Testis (tissue), 3 donors: Measurements from ENCODE around the gene LTB. TPM values are rescaled to one million over a fixed set of nuclear protein-coding genes. Genes with fewer than 3 reads are reported as not detected.

Experiments
- DNase-seq: peaks from one replicate; pipeline ENCODE4 v3.0.0-alpha.2; 2019
- H3K27ac ChIP-seq, 2 donors: fragments of 200-600 bp; sonication (generic); one replicate each; pipeline ENCODE4 v1.5.1; 2019
- H3K27me3 ChIP-seq: fragments of 200-600 bp; sonication (generic); one replicate; pipeline ENCODE4 v1.5.1; 2019
- H3K36me3 ChIP-seq: fragments of 200-600 bp; sonication (generic); one replicate; pipeline ENCODE4 v1.5.1; 2017; ENCODE audit warnings: low read depth; ENCODE audit errors: missing control alignments
- H3K4me1 ChIP-seq: fragments of 200-600 bp; sonication (generic); one replicate; pipeline ENCODE4 v1.5.1; 2019
- H3K4me3 ChIP-seq, 2 donors: fragments of 200-600 bp; sonication (generic); one replicate each; pipeline ENCODE4 v1.5.1; 2017 to 2019
- H3K9me3 ChIP-seq: fragments of 200-600 bp; sonication (generic); one replicate; pipeline ENCODE4 v1.5.1; 2017
- POLR2A ChIP-seq: fragments of 450-650 bp; IDR thresholded peaks from one replicate; pipeline ENCODE4 v1.6.1; 2017; ENCODE audit warnings: antibody characterized with exemption, mild to moderate bottlenecking, moderate library complexity
- WGBS, 2 donors: methylation state at CpG; one replicate each; pipeline ENCODE4 v1.1.5; 2018; 5-methylcytosine and 5-hydroxymethylcytosine counted together
- intact Hi-C: fragments of 100-400 bp; cut with DNase I; formaldehyde crosslinking; loops from one replicate; pipeline ENCODE4 v1.15.1; 2023; ENCODE audit warnings: low total_unique reads
- polyA plus RNA-seq: library from polyadenylated mRNA; stranded (reverse); fragments of 350-450 nt; fragmentation: Illumina TruSeq; extraction: RNeasy Lipid Tissue Mini Kit (QIAGEN cat#74804); gene quantifications from one replicate; pipeline ENCODE4 v1.2.3, GENCODE V29; 2014; ENCODE audit warnings: low read depth, low replicate concordance; ENCODE audit not compliant: insufficient read depth
- total RNA-seq, 2 donors: library from RNA; depleted of rRNA; stranded (reverse); fragments of >200 nt; gene quantifications; one replicate each; pipeline ENCODE4 v1.2.3, GENCODE V29; 2016
- TF ChIP-seq, protein P1 (sequence below), 3 experiments: fragments of 450-650 bp in 2 of 3; fragments of 200-600 bp in 1 of 3; sonication (generic) in 1 of 3; IDR thresholded peaks; one replicate each; pipeline ENCODE4 v1.5.1; 2016 to 2019; ENCODE audit warnings: antibody characterized with exemption in 3 of 3, mild to moderate bottlenecking in 2 of 3, moderate library complexity in 1 of 3

LTB gene
- total and polyA plus RNA-seq, 3 donors from 2014 or later: 2.0 to 7.2 TPM; not detected in 1

DNA sequence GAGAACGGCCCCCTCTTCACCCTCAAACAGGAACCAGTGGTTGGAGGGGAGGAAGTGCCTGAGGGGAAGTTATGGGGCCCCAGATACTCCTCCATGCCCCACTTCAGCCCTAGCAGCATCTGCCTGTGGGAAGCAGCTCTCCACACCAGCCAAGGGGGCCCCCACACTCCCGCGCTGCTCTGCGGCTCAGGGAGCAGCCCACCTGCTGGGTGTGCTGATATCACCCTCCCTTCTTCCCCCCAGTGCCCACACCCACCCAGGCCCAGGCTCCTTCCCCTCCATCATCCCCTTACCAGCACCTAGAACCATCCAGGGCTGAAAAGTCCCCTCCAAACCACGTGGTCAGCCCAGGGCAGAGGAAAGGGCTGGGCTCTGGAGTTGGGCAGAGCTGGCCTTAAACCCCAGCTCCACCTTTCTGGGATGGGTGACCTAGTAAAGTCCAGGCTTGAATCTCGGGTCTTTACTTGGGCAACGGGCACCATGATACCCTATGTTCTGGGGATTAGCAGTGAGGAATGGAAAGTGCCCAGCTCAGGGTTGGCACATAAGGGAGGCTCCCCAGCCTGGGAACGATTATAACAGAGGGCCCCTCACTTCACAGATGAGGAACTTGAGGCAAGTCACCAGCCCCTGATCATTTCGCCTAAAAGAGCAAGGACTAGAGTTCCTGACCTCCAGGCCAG is 4.5 kb upstream of the LTB start:
- no peaks in the 10 kb centered on the region for H3K9me3 ChIP-seq
- H3K27ac ChIP-seq: no peak overlapping the region
- H3K4me3 ChIP-seq: no peak overlapping the region
- H3K4me1 ChIP-seq: no peaks in the 10 kb centered on the region
- TF ChIP-seq, protein P1, sequence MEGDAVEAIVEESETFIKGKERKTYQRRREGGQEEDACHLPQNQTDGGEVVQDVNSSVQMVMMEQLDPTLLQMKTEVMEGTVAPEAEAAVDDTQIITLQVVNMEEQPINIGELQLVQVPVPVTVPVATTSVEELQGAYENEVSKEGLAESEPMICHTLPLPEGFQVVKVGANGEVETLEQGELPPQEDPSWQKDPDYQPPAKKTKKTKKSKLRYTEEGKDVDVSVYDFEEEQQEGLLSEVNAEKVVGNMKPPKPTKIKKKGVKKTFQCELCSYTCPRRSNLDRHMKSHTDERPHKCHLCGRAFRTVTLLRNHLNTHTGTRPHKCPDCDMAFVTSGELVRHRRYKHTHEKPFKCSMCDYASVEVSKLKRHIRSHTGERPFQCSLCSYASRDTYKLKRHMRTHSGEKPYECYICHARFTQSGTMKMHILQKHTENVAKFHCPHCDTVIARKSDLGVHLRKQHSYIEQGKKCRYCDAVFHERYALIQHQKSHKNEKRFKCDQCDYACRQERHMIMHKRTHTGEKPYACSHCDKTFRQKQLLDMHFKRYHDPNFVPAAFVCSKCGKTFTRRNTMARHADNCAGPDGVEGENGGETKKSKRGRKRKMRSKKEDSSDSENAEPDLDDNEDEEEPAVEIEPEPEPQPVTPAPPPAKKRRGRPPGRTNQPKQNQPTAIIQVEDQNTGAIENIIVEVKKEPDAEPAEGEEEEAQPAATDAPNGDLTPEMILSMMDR (IDR thresholded peaks at IDR 0.05): no peak
- TF ChIP-seq POLR2A: no peak
- 62 to 73% methylated on average over 8 to 9 of the region's 9 CpGs for WGBS, 2 donors
- DNase-seq: no peak
- no peaks in the 10 kb centered on the region for H3K36me3 ChIP-seq
- intact Hi-C loops: no loop called here
- H3K27me3 ChIP-seq: no peaks in the 10 kb centered on the region

GRCh38 chr6:31586008-31586407 is 3.8 kb upstream of the LTB start, which contains the start of gene LST1:
Gene LST1, plus strand, starts transcription at chr6:31586277. Its CDS starts 1,023 bp downstream, at chr6:31587300.
- Histone ChIP-seq H3K27me3 (no peaks in the 10 kb centered on the region), H3K4me1 (no peaks in the 10 kb centered on the region), H3K36me3 (no peaks in the 10 kb centered on the region), H3K27ac (no peak within 1 kb of the TSS), H3K4me3 (no peak within 1 kb of the TSS), H3K9me3 (no peaks in the 10 kb centered on the region)
- intact Hi-C loops: no loop called here
- DNase-seq: no peak
- 56 to 73% methylated on average over 1 of the region's 1 CpG for WGBS, 2 donors
- TF ChIP-seq POLR2A: no peak
- TF ChIP-seq, protein P1 (IDR thresholded peaks at IDR 0.05): no peak

DNA sequence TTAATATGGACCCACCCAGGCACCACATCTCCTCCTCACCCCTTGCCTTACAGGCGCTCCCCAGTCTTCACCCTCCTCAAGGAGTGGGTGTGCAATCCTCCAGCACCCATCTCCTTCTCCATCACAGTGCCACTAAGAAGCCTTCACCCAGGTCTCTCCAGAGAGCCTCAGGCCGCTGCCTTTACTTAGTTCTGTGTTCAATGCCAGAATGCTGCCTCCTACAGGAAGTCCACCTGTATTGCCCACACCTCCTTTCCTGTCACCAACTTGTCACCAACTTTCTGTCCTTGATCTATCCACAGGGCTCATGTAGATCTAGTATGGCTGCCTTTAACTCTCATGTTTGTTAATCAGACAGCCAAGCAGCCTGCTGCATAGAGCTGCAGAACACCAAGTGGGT is 3.3 kb upstream of the LTB start:
- no peak for TF ChIP-seq POLR2A
- TF ChIP-seq, protein P1 (IDR thresholded peaks at IDR 0.05): no peak
- Histone ChIP-seq H3K4me3 (no peak overlapping the region), H3K27me3 (no peaks in the 10 kb centered on the region), H3K9me3 (no peaks in the 10 kb centered on the region), H3K4me1 (no peaks in the 10 kb centered on the region), H3K27ac (no peak overlapping the region), H3K36me3 (no peaks in the 10 kb centered on the region)
- 80 to 89% methylated on average over 2 of the region's 2 CpGs for WGBS, 2 donors
- no peak for DNase-seq
- intact Hi-C loops: no loop called here

DNA sequence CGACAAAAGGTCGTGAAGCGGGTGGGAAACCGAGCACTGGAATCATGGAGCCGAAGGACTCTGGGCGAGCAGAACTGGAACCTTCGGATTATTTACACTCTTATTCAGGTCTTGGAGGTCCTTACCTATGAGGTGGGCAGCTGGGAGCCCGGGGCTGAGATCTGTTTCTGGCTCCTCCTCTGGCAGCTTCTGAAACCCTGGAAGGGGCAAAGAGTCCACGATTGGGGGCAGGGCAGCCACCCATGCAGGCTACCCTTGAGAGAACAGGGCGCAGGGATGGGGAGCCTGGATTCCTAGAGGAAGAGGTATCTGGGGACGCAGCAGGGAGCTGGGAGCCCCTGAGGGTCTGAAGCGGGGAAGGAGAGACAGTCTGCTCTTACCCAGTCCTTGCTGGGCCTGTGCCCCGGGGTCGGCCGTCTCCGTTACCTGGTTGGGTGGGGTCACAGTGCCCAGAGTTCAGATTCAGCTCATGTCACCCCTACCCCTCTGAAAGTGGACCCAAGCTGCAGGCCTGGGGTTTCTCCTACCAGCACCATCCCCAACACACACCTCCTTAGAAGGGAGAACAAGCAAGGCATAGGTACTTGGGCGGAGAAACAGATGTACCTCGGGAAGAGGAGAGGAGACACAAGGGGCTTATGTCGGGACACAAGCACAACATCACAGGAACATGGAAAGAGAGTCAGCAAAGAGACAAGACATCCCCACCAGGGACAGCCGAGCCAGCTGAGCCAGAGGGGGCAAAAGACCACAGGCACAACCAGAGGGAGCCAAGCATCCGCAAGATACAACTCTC is 592 bp downstream of the LTB start:
- H3K4me3 ChIP-seq: peak overlapping the region; percentile 59 to 60
- H3K27ac ChIP-seq: peak overlapping the region; percentile 4 to 60
- H3K36me3 ChIP-seq: no peaks in the 10 kb centered on the region
- no peaks in the 10 kb centered on the region for H3K9me3 ChIP-seq
- peak; percentile 26 for DNase-seq
- H3K4me1 ChIP-seq: no peaks in the 10 kb centered on the region
- H3K27me3 ChIP-seq: no peaks in the 10 kb centered on the region
- no peak for TF ChIP-seq POLR2A
- TF ChIP-seq, protein P1 (IDR thresholded peaks at IDR 0.05): no peak
- intact Hi-C loops: no loop called here
- 14 to 26% methylated on average over 16 to 21 of the region's 21 CpGs for WGBS, 2 donors
